Muscle layer of colon (tissue), 2 donors: ENCODE results near the gene IGFBP5.

ENCODE experiments used
- H3K27ac ChIP-seq: one replicate; pipeline ENCODE4 v1.7.0; 2013; ENCODE audit warnings: low read depth, mild to moderate bottlenecking, low read length, moderate library complexity
- H3K27me3 ChIP-seq, 2 donors: one replicate each; pipeline ENCODE4 v1.7.0; 2013; ENCODE audit warnings: low read length in 2 of 2, mild to moderate bottlenecking in 2 of 2; ENCODE audit not compliant: insufficient read depth in 2 of 2, control insufficient read depth in 1 of 2
- H3K36me3 ChIP-seq: one replicate; pipeline ENCODE4 v1.7.0; 2013; ENCODE audit warnings: mild to moderate bottlenecking, low read length; ENCODE audit not compliant: insufficient read depth
- H3K4me1 ChIP-seq: one replicate; pipeline ENCODE4 v1.7.0; 2013; ENCODE audit warnings: mild to moderate bottlenecking, low read length; ENCODE audit not compliant: insufficient read depth
- H3K4me3 ChIP-seq, 2 donors: one replicate each; pipeline ENCODE4 v1.7.0; 2013; ENCODE audit warnings: low read length in 2 of 2, low read depth in 1 of 2, mild to moderate bottlenecking in 1 of 2, moderate library complexity in 1 of 2
- H3K9ac ChIP-seq: one replicate; pipeline ENCODE4 v1.7.0; 2013; ENCODE audit warnings: low read length
- H3K9me3 ChIP-seq: one replicate; pipeline ENCODE4 v1.7.0; 2013; ENCODE audit warnings: mild to moderate bottlenecking, low read length
- donor health status: abdominal sarcoma.
- donor health status: Adenocarcinoma of cecum.

Gene IGFBP5, protein sequence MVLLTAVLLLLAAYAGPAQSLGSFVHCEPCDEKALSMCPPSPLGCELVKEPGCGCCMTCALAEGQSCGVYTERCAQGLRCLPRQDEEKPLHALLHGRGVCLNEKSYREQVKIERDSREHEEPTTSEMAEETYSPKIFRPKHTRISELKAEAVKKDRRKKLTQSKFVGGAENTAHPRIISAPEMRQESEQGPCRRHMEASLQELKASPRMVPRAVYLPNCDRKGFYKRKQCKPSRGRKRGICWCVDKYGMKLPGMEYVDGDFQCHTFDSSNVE

DNA sequence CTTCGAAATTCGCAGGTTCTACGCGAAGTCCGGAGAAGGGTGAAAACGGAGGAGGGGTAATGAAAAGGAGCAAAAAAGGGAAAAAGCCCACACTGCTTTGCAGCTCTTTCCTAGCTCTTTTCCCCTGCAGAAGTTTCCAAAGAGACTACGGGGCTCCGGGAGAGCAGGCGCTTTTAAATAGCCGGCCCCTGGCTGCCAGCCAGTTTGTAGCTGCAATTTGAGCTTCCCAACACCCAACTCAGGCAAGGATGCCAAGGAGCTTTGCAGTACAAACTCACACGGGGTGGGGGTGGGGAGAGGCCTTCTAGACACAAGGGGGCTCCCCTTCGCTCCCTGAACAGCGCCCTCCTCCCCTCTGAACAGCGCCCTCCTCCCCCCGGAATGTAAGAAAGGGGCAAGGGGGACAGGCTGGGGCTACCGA lies at the start of gene IGFBP5:
Gene IGFBP5, minus strand, starts transcription at position 149 of the 421 bp plus-strand sequence. CDS start 774 bp downstream, outside the sequence.
- Histone ChIP-seq H3K27ac (peak within 1 kb of the TSS; percentile 97), H3K4me3 (peak within 1 kb of the TSS; percentile 77 to 87), H3K36me3 (peaks cover under 1% of the 10 kb centered on the region), H3K9ac (peak within 1 kb of the TSS; percentile 79), H3K27me3 (peaks cover 0 to 10% of the 10 kb centered on the region in 2 donors), H3K4me1 (peaks cover 46% of the 10 kb centered on the region), H3K9me3 (no peaks in the 10 kb centered on the region)

DNA sequence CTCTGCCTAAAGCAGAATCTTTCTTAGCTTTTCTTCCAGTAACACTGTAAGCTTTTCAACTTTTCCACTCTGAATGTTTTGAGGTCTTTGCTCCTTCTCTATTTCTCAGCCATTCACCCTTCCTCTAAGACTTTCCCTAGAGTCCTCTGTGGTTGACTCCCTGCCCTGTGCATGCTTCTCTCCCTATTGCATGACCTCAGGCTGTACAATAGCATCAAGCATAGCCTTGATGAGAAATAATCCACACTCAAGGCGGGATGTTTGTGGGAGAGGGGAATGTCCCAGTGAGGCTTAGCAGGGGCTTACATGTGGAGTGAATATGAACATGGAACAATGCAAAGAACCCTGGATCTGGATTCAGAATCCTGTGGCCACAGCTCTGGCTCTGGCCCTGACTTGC lies 48.4 kb upstream of the IGFBP5 start:
- H3K4me3 ChIP-seq = no peak overlapping the region
- H3K36me3 ChIP-seq = no peaks in the 10 kb centered on the region
- H3K4me1 ChIP-seq = peaks cover 51% of the 10 kb centered on the region
- no peaks in the 10 kb centered on the region for H3K9me3 ChIP-seq
- no peaks in the 10 kb centered on the region for H3K27me3 ChIP-seq
- no peak overlapping the region for H3K27ac ChIP-seq
- no peak overlapping the region for H3K9ac ChIP-seq

DNA sequence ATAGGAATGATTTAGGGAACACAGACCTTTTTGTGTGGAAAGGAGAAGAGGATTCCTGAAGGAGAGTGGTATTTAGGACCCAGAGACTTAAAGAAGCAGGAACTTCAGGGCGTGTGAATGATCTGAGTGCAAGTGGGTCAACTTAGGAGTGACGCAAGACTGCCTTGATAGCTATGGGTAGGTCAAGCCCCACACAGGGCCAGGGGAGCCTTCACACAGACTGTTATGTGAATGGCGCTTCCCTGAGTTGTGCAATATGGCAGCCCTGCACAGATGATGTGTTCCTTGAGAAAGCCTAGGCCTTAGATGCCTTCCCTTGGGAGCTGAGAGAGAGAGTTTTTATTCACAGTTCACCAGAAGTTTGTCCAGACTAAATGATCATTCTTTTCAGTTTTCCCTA lies 47.1 kb upstream of the IGFBP5 start:
- no peaks in the 10 kb centered on the region for H3K9me3 ChIP-seq
- no peak overlapping the region for H3K4me3 ChIP-seq
- no peak overlapping the region for H3K9ac ChIP-seq
- no peaks in the 10 kb centered on the region for H3K27me3 ChIP-seq
- H3K27ac ChIP-seq = no peak overlapping the region
- H3K4me1 ChIP-seq = peaks cover 64% of the 10 kb centered on the region
- H3K36me3 ChIP-seq = no peaks in the 10 kb centered on the region

DNA sequence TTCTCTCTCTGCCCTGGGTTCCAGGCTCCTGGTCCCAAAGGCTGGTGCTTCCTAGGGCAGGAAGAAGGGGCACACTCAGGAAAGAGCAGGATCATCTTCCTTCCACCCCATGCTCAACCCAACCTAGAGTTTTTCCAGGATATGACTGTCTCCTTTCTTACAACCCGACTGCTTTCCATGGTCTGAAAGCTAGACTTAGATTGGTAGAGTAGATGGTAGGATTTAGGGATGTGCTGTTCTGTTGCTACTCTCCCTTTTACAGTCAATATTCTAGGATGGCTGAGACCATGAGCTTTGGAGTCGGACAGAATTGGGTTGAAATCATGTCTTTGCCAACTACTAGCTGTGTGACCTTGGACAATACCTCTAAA lies 45.9 kb upstream of the IGFBP5 start:
- Histone ChIP-seq H3K36me3 (no peaks in the 10 kb centered on the region), H3K9me3 (no peaks in the 10 kb centered on the region), H3K9ac (no peak overlapping the region), H3K27me3 (no peaks in the 10 kb centered on the region), H3K27ac (peak overlapping the region; percentile 79), H3K4me1 (peaks cover 74% of the 10 kb centered on the region), H3K4me3 (no peak overlapping the region)

DNA sequence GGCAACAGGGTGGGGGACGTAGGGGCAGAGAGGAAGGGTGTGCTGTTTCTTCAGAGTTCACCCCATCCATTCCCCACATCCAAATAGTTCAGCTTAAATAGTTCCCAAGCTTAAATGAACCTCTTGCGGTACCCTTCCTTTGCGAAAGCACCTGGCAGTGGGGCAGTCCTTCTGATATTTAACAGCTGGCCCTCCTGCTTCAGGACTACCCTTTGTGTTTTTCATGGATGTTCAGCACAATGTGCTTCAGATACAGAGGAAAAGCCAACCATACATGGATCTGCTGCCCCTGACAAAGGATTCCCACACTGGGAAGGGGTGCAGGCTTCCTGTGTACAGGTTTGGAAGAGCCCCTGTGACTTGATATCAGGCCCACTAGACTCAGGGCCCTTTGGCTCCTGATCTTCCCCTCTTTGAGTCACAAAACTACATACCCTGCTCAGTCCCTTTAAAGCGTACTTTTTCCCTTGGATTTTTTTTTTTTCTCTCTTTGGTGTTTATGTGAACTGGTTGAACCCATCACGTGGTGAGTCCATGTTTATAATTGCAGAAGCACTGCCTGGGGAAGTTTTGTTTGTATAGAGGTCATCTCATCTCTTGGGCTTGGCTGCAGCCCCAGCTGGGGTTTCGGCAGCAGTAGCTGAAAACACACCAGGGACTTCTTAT lies 45.3 kb upstream of the IGFBP5 start:
- Histone ChIP-seq H3K9ac (peak overlapping the region; percentile 20), H3K27me3 (no peaks in the 10 kb centered on the region), H3K9me3 (no peaks in the 10 kb centered on the region), H3K4me1 (peaks cover 79% of the 10 kb centered on the region), H3K36me3 (no peaks in the 10 kb centered on the region), H3K27ac (peak overlapping the region; percentile 79), H3K4me3 (peak overlapping the region in 1 of 2 donors; percentile 24)

DNA sequence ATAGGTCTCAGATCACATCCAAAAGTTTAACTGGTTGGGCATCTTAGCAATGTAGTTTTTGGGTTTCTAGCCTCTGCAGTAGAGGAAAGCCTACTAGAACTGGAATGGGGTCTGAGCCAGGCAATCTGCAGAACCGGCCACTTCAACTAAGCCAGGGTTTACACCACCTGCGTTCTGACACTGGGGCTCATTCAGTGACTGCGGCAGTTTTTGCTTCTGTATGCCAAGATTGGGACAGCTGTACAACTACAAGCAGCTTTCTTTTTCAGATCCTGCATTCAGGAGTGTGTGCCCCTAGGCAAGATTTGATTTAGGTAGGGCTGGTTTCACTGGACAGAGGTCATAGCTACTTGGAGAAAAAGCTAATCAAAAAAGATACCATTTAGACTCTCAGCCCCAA lies 43.7 kb upstream of the IGFBP5 start:
- Histone ChIP-seq H3K27me3 (no peaks in the 10 kb centered on the region), H3K9ac (no peak overlapping the region), H3K27ac (peak overlapping the region; percentile 80), H3K9me3 (no peaks in the 10 kb centered on the region), H3K4me3 (no peak overlapping the region), H3K36me3 (no peaks in the 10 kb centered on the region), H3K4me1 (peaks cover 91% of the 10 kb centered on the region)

DNA sequence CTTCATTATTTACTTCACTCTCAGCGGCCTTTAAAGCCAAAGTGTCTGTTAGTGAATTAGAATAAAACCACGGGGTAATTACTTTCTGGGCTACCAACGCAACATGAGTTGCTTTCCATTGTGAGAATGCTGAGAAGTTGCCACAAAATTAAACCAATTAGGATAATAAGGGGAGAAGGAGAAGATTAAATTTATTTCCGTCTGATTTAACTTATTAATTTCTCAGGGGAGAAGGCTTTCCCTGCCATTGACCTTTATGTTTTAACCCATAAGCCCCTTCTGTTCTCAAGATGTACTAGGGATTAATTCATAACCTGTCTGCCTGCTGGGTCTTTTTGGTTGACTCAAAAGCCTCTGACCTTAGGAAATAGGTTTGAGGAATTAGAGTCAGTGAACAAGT lies 42.3 kb upstream of the IGFBP5 start:
- Histone ChIP-seq H3K9me3 (no peaks in the 10 kb centered on the region), H3K36me3 (no peaks in the 10 kb centered on the region), H3K27me3 (no peaks in the 10 kb centered on the region), H3K4me1 (peaks cover 93% of the 10 kb centered on the region), H3K4me3 (no peak overlapping the region), H3K9ac (no peak overlapping the region), H3K27ac (no peak overlapping the region)

DNA sequence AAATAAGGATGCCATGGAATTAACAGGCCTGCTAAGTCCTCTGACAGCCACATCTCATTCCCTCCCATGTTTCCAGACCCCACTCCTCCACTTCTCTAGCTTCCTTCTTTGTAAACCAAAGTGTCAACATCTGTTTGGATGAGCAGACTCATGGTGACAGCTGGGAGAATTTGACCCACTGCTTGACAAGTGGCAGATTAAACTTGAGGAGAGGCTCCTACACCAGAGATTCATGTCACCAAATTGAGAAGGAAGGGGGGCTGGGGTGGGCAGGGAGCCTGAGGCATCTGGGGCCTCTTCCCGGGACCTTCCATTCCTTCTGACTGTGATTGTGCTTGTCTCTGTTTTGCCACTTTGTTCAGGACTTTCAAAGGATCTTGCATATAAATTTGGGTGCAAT lies 41.0 kb upstream of the IGFBP5 start:
- no peaks in the 10 kb centered on the region for H3K27me3 ChIP-seq
- no peaks in the 10 kb centered on the region for H3K36me3 ChIP-seq
- peak overlapping the region; percentile 35 for H3K27ac ChIP-seq
- H3K4me1 ChIP-seq = peaks cover 85% of the 10 kb centered on the region
- H3K4me3 ChIP-seq = no peak overlapping the region
- no peaks in the 10 kb centered on the region for H3K9me3 ChIP-seq
- H3K9ac ChIP-seq = no peak overlapping the region

DNA sequence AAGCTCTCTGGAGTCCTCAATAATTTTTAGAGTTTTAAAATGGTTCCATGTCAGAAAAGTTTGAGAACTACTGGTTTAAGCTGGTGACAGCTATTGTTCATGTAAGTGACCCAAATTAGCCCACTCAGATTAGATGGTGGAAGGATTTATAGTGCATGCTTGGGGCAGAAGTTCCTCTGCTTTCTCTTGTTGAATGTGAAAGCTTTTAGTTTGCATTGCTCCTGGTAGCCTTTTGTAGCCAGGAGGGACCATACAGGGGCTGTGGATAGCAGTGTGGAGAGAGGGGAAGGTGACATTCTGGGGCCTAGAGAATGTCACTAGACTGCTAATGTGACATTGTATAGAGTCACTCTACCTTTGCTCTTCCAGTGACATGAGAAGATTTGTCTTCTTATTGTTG lies 40.3 kb upstream of the IGFBP5 start:
- Histone ChIP-seq H3K9me3 (no peaks in the 10 kb centered on the region), H3K27me3 (no peaks in the 10 kb centered on the region), H3K4me3 (no peak overlapping the region), H3K4me1 (peaks cover 78% of the 10 kb centered on the region), H3K9ac (no peak overlapping the region), H3K27ac (peak overlapping the region; percentile 35), H3K36me3 (no peaks in the 10 kb centered on the region)

DNA sequence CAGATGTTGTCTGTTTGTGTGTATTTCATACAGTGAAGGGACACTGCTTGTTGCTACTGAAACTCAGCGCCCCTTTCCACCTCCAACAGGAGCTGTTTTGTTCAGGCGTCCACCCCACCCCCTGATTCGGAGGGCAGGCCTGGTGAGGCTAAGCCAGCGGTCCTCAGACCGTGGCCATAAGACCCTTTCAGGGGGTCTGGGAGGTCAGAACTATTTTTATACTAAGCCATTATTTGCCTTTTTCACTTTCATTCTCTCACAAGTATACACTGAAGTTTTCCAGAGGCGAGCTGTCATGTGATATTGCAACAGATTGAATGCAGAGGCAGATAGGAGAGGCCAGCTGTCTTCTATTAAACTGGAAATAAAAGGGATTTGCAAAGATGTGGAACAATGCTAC lies 39.7 kb upstream of the IGFBP5 start:
- Histone ChIP-seq H3K9me3 (no peaks in the 10 kb centered on the region), H3K36me3 (no peaks in the 10 kb centered on the region), H3K27me3 (no peaks in the 10 kb centered on the region), H3K4me1 (peaks cover 72% of the 10 kb centered on the region), H3K9ac (no peak overlapping the region), H3K4me3 (no peak overlapping the region), H3K27ac (peak overlapping the region; percentile 73)

DNA sequence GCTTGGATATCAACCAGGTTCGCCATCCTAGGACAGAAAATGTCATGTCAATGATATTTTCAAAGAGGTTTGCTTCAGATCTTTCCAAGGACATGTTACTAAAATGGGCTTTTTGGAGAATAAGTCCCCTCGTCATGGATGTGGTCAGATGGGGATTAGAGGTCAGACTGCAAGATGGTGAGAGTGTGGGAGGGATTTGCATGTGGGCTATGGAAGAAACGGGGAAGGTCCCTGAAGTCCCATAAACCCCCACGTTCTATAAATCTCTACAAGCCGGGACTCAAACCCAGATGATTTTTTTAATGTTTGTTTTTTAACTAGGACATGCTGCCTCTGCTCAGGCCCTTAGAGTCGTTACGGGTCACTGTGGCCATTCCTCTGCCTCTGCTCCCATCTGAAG lies 37.7 kb upstream of the IGFBP5 start:
- Histone ChIP-seq H3K27me3 (no peaks in the 10 kb centered on the region), H3K9me3 (no peaks in the 10 kb centered on the region), H3K4me1 (peaks cover 52% of the 10 kb centered on the region), H3K4me3 (no peak overlapping the region), H3K9ac (no peak overlapping the region), H3K36me3 (no peaks in the 10 kb centered on the region), H3K27ac (no peak overlapping the region)

DNA sequence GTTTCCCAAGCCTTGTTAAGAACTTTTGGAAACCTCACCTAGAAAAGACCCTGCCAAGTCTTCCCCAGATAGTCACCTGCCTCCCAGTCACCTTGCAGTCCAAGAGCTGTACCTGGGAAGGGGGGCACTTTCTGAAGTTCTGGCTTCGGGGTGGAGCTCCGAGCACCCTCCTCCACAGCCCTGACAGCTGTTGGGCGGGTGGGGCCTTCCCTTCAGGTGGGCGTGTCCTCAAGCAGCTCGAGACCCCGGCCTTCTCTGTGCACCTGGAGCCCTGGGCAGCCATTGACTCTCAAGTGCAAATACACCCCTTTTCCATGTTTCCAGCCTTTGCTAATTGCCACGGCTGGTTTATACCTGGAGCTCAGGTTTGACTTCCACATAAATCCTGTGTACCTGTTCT lies 37.0 kb upstream of the IGFBP5 start:
- no peak overlapping the region for H3K27ac ChIP-seq
- peaks cover 45% of the 10 kb centered on the region for H3K4me1 ChIP-seq
- no peaks in the 10 kb centered on the region for H3K9me3 ChIP-seq

More for the DNA sequence above, 37.0 kb upstream of the IGFBP5 start:
- no peak overlapping the region for H3K4me3 ChIP-seq
- no peaks in the 10 kb centered on the region for H3K36me3 ChIP-seq
- H3K9ac ChIP-seq = no peak overlapping the region
- no peaks in the 10 kb centered on the region for H3K27me3 ChIP-seq
